Astrocyte (in vitro differentiated cells and primary cell): ENCODE data around the gene STX12. TPM values are rescaled to one million over a fixed set of nuclear protein-coding genes. Genes with fewer than 3 reads are reported as not detected.

Experiments used
- DNase-seq: peaks from one replicate; pipeline ENCODE4 v3.0.0-alpha.2; 2010; ENCODE audit warnings: low read depth
- FAIRE-seq: peaks from 2 replicates; lab custom pipeline; 2011; peaks lifted over from hg19 to GRCh38; lab: Jason Lieb, UNC
- H2AFZ ChIP-seq: 2 replicates; pipeline ENCODE4 v1.6.0; 2012; ENCODE audit warnings: low read depth, low read length, inconsistent platforms
- H3K27ac ChIP-seq: 2 replicates; pipeline ENCODE4 v1.5.1; 2011; ENCODE audit warnings: low read depth, low read length, inconsistent platforms
- H3K27me3 ChIP-seq: 2 replicates; pipeline ENCODE4 v1.6.0; 2011; ENCODE audit warnings: low read length, inconsistent platforms; ENCODE audit not compliant: insufficient read depth
- H3K36me3 ChIP-seq: 2 replicates; pipeline ENCODE4 v1.5.1; 2011; ENCODE audit warnings: low read length, inconsistent platforms; ENCODE audit not compliant: insufficient read depth
- H3K4me1 ChIP-seq: 2 replicates; pipeline ENCODE4 v1.5.1; 2011; ENCODE audit warnings: low read length, inconsistent platforms; ENCODE audit not compliant: insufficient read depth
- H3K4me2 ChIP-seq: 2 replicates; pipeline ENCODE4 v1.6.0; 2012; ENCODE audit warnings: low read length, inconsistent platforms
- H3K4me3 ChIP-seq: 2 replicates; pipeline ENCODE4 v1.5.1; 2011; ENCODE audit warnings: low read depth, mild to moderate bottlenecking, low read length, inconsistent platforms; ENCODE audit not compliant: insufficient read depth
- H3K79me2 ChIP-seq: 2 replicates; pipeline ENCODE4 v1.6.0; 2012; ENCODE audit warnings: mild to moderate bottlenecking, low read length, inconsistent platforms; ENCODE audit not compliant: insufficient read depth
- H3K9ac ChIP-seq: 2 replicates; pipeline ENCODE4 v1.6.0; 2012; ENCODE audit warnings: mild to moderate bottlenecking, low read length, inconsistent platforms
- H3K9me3 ChIP-seq: 2 replicates; pipeline ENCODE4 v1.5.1; 2012; ENCODE audit warnings: low read depth, mild to moderate bottlenecking, low read length, inconsistent platforms; ENCODE audit not compliant: insufficient read depth
- H4K20me1 ChIP-seq: 2 replicates; pipeline ENCODE4 v1.6.0; 2012; ENCODE audit warnings: low read length, inconsistent platforms; ENCODE audit not compliant: insufficient read depth
- H3K27ac Mint-ChIP-seq: one replicate; pipeline ENCODE4 v1.8.0; 2021; ENCODE audit warnings: mild to moderate bottlenecking, mixed read lengths; ENCODE audit not compliant: unreplicated experiment
- H3K27me3 Mint-ChIP-seq: one replicate; pipeline ENCODE4 v1.8.0; 2021; ENCODE audit warnings: low read depth, mixed read lengths; ENCODE audit not compliant: unreplicated experiment
- H3K36me3 Mint-ChIP-seq: one replicate; pipeline ENCODE4 v1.8.0; 2021; ENCODE audit warnings: low read depth, mixed read lengths; ENCODE audit not compliant: unreplicated experiment
- H3K4me1 Mint-ChIP-seq: one replicate; pipeline ENCODE4 v1.8.0; 2021; ENCODE audit warnings: low read depth, mixed read lengths; ENCODE audit not compliant: unreplicated experiment
- H3K4me3 Mint-ChIP-seq: one replicate; pipeline ENCODE4 v1.8.0; 2021; ENCODE audit warnings: mild to moderate bottlenecking, moderate library complexity, mixed read lengths; ENCODE audit not compliant: unreplicated experiment
- H3K9me3 Mint-ChIP-seq: one replicate; pipeline ENCODE4 v1.8.0; 2021; ENCODE audit warnings: mild to moderate bottlenecking, mixed read lengths; ENCODE audit not compliant: unreplicated experiment
- CTCF ChIP-seq: IDR thresholded peaks from 2 replicates; pipeline ENCODE4 v1.5.1; 2011; ENCODE audit warnings: low read depth, mild to moderate bottlenecking, inconsistent platforms, low read length, moderate library complexity; ENCODE audit not compliant: insufficient read depth
- EZH2 ChIP-seq: IDR thresholded peaks from 2 replicates; pipeline ENCODE4 v1.6.1; 2012; ENCODE audit warnings: mild to moderate bottlenecking, low read length, inconsistent platforms; ENCODE audit not compliant: insufficient read depth
- total RNA-seq: library from RNA; stranded (reverse); gene quantifications from 2 replicates; pipeline ENCODE4 v1.2.1, GENCODE V29; 2021

STX12 gene
- total RNA-seq, 1 donor from 2014 or later, result 62.1 TPM

GRCh38 chr1:27831568-27832410 is 58.8 kb downstream of the STX12 start:
- FAIRE-seq (no peak), DNase-seq (peak; percentile 1)
- Histone ChIP-seq H3K36me3 (peaks cover 18% of the 10 kb centered on the region), H3K4me2 (peak overlapping the region; percentile 94), H3K27me3 (no peaks in the 10 kb centered on the region), H3K79me2 (peaks cover 59% of the 10 kb centered on the region), H3K9ac (peak overlapping the region; percentile 97), H2AFZ (no peak overlapping the region), H4K20me1 (peaks cover 32% of the 10 kb centered on the region), H3K9me3 (no peaks in the 10 kb centered on the region), H3K4me1 (peaks cover 19% of the 10 kb centered on the region), H3K27ac (peak overlapping the region; percentile 92), H3K4me3 (peak overlapping the region; percentile 98)
- no peaks in the 10 kb centered on the region for H3K27me3 Mint-ChIP-seq
- TF ChIP-seq EZH2 (no peak), CTCF (no peak)
- peaks cover 17% of the 10 kb centered on the region for H3K4me1 Mint-ChIP-seq
- no peaks in the 10 kb centered on the region for H3K9me3 Mint-ChIP-seq
- peak overlapping the region; percentile 91 for H3K27ac Mint-ChIP-seq
- peak overlapping the region; percentile 96 for H3K4me3 Mint-ChIP-seq
- H3K36me3 Mint-ChIP-seq, result no peaks in the 10 kb centered on the region

- Mint-ChIP-seq H3K27ac (peak overlapping the region; percentile 91), H3K4me3 (peak overlapping the region; percentile 96), H3K36me3 (no peaks in the 10 kb centered on the region), H3K9me3 (no peaks in the 10 kb centered on the region), H3K4me1 (peaks cover 17% of the 10 kb centered on the region), H3K27me3 (no peaks in the 10 kb centered on the region)
- H3K79me2 ChIP-seq, result peaks cover 67% of the 10 kb centered on the region
- peak overlapping the region; percentile 97 for H3K9ac ChIP-seq
- peak; percentile 79 for DNase-seq
- no peaks in the 10 kb centered on the region for H3K27me3 ChIP-seq
- H2AFZ ChIP-seq, result no peak overlapping the region
- H3K4me3 ChIP-seq, result peak overlapping the region; percentile 98
- H4K20me1 ChIP-seq, result peaks cover 34% of the 10 kb centered on the region
- peak overlapping the region; percentile 92 for H3K27ac ChIP-seq
- peaks cover 19% of the 10 kb centered on the region for H3K4me1 ChIP-seq
- FAIRE-seq, result no peak
- TF ChIP-seq EZH2 (no peak), CTCF (no peak)
- H3K9me3 ChIP-seq, result no peaks in the 10 kb centered on the region
- H3K4me2 ChIP-seq, result peak overlapping the region; percentile 94
- H3K36me3 ChIP-seq, result peaks cover 18% of the 10 kb centered on the region
Measured at GRCh38 chr1:27832762-27833161, 59.7 kb downstream of the STX12 start.

GRCh38 chr1:27833470-27833869 is 60.5 kb downstream of the STX12 start:
- no peak overlapping the region for H2AFZ ChIP-seq
- DNase-seq (no peak), FAIRE-seq (no peak)
- H3K36me3 ChIP-seq, result peaks cover 18% of the 10 kb centered on the region
- no peak overlapping the region for H3K27ac ChIP-seq
- H3K27me3 ChIP-seq, result no peaks in the 10 kb centered on the region
- H3K27ac Mint-ChIP-seq, result no peak overlapping the region
- H3K36me3 Mint-ChIP-seq, result no peaks in the 10 kb centered on the region
- H3K4me3 ChIP-seq, result no peak overlapping the region
- H3K9ac ChIP-seq, result no peak overlapping the region
- no peaks in the 10 kb centered on the region for H3K9me3 Mint-ChIP-seq
- H3K4me3 Mint-ChIP-seq, result no peak overlapping the region
- H3K4me1 ChIP-seq, result peaks cover 19% of the 10 kb centered on the region
- H3K4me1 Mint-ChIP-seq, result peaks cover 17% of the 10 kb centered on the region
- no peaks in the 10 kb centered on the region for H3K9me3 ChIP-seq
- TF ChIP-seq EZH2 (no peak), CTCF (no peak)
- peaks cover 74% of the 10 kb centered on the region for H3K79me2 ChIP-seq
- no peak overlapping the region for H3K4me2 ChIP-seq
- no peaks in the 10 kb centered on the region for H3K27me3 Mint-ChIP-seq
- peaks cover 38% of the 10 kb centered on the region for H4K20me1 ChIP-seq
